ENCODE results near the gene UPK3BL1.
"Not testable (repeated sequence)": the region's sequence is repeated elsewhere in the genome, so short reads cannot be mapped to it uniquely, and the experiment has no call there.

DNA sequence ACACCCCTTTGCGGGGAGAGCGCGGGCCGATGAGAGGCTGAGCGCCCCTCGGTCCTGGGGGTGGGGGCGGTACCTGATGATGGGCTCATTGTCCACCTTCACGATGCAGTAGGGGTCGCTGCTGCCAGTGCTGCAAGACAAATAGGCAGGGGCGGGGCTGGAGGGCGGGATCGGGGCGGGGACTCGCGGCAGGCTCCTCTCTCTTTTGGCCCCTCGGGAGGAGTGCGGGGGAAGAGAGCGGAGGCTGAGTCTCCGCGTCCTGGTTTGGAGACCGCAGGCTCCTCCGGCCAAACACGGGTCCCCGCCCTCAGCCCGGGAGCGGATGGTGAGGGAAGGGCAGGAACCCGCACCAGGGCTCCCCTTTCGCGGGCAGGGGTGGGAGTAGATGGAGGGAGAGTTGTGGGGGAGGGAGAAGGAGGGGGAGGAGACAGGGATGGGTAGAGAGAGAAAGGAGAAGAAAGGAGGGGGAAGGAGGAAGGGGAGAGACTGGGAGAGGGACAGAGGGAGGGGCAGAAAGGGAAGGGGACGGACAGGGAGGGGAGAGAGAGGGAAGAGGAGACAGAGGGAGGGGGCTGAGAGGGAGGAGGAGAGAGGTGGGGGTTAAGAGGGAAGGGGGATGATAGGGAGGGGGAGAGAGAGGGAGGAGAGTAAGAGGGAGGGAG, 31.4 kb downstream of the UPK3BL1 start:
- TF ChIP-seq, protein P1, sequence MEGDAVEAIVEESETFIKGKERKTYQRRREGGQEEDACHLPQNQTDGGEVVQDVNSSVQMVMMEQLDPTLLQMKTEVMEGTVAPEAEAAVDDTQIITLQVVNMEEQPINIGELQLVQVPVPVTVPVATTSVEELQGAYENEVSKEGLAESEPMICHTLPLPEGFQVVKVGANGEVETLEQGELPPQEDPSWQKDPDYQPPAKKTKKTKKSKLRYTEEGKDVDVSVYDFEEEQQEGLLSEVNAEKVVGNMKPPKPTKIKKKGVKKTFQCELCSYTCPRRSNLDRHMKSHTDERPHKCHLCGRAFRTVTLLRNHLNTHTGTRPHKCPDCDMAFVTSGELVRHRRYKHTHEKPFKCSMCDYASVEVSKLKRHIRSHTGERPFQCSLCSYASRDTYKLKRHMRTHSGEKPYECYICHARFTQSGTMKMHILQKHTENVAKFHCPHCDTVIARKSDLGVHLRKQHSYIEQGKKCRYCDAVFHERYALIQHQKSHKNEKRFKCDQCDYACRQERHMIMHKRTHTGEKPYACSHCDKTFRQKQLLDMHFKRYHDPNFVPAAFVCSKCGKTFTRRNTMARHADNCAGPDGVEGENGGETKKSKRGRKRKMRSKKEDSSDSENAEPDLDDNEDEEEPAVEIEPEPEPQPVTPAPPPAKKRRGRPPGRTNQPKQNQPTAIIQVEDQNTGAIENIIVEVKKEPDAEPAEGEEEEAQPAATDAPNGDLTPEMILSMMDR (IDR thresholded peaks at IDR 0.05; ENCODE audit: insufficient read depth, low read length, poor library complexity, severe bottlenecking): not testable (repeated sequence)
- not testable (repeated sequence) for TF ChIP-seq EZH2phosphoT487 (conservative IDR thresholded peaks at IDR 0.05; ENCODE audit: low read length)

Data from SU-DHL-6 (cell line).